Progenitor cell of endocrine pancreas (in vitro differentiated cells): ENCODE measurements around the gene PRDX1. TPM values are rescaled to one million over a fixed set of nuclear protein-coding genes. Genes with fewer than 3 reads are reported as not detected.
A peak's percentile ranks its signal among the peaks of the same experiment; 100 is the strongest.

Experiments used
- DNase-seq: peaks from one replicate; pipeline ENCODE4 v3.0.0; 2021; ENCODE audit warnings: low spot score; ENCODE audit not compliant: unreplicated experiment
- H3K27ac Mint-ChIP-seq: 2 replicates; pipeline ENCODE4 v1.8.0; 2021; ENCODE audit warnings: mild to moderate bottlenecking, moderate library complexity, mixed read lengths
- H3K27me3 Mint-ChIP-seq: 2 replicates; pipeline ENCODE4 v1.8.0; 2021; ENCODE audit warnings: mixed read lengths
- H3K36me3 Mint-ChIP-seq: 2 replicates; pipeline ENCODE4 v1.8.0; 2022; ENCODE audit warnings: mixed read lengths; ENCODE audit not compliant: insufficient read depth
- H3K4me1 Mint-ChIP-seq: 2 replicates; pipeline ENCODE4 v1.8.0; 2021; ENCODE audit warnings: low read depth, mixed read lengths
- H3K4me3 Mint-ChIP-seq: 2 replicates; pipeline ENCODE4 v1.8.0; 2021; ENCODE audit warnings: low read depth, mild to moderate bottlenecking, moderate library complexity, mixed read lengths
- H3K9me3 Mint-ChIP-seq: 2 replicates; pipeline ENCODE4 v1.8.0; 2021; ENCODE audit warnings: low read depth, mixed read lengths
- CTCF ChIP-seq: fragments of 200-600 bp; sonication (generic); IDR thresholded peaks from one replicate; pipeline ENCODE4 v1.5.0; 2021; ENCODE audit warnings: antibody characterized with exemption, mild to moderate bottlenecking; ENCODE audit not compliant: unreplicated experiment
- total RNA-seq: library from RNA; stranded (reverse); gene quantifications from 2 replicates; pipeline ENCODE4 v1.2.1, GENCODE V29; 2021

Gene PRDX1
- total RNA-seq, 1 donor from 2014 or later = 308 TPM

GRCh38 chr1:45545019-45545493 is 23.4 kb upstream of the PRDX1 start:
- H3K36me3 Mint-ChIP-seq = no peaks in the 10 kb centered on the region
- peaks cover 9% of the 10 kb centered on the region for H3K27me3 Mint-ChIP-seq
- peaks cover 8% of the 10 kb centered on the region for H3K4me1 Mint-ChIP-seq
- H3K9me3 Mint-ChIP-seq = no peaks in the 10 kb centered on the region
- H3K4me3 Mint-ChIP-seq = no peak overlapping the region
- H3K27ac Mint-ChIP-seq = peak overlapping the region; percentile 84
- DNase-seq = no peak
- TF ChIP-seq CTCF = no peak

GRCh38 chr1:45544530-45544929 is 22.8 kb upstream of the PRDX1 start:
- Mint-ChIP-seq H3K27me3 (peaks cover 9% of the 10 kb centered on the region), H3K9me3 (no peaks in the 10 kb centered on the region), H3K36me3 (no peaks in the 10 kb centered on the region), H3K27ac (no peak overlapping the region), H3K4me3 (no peak overlapping the region), H3K4me1 (peaks cover 8% of the 10 kb centered on the region)
- TF ChIP-seq CTCF = no peak
- no peak for DNase-seq

GRCh38 chr1:45543581-45544417 is 22.1 kb upstream of the PRDX1 start:
- DNase-seq = no peak
- Mint-ChIP-seq H3K27ac (no peak overlapping the region), H3K4me1 (peaks cover 8% of the 10 kb centered on the region), H3K9me3 (no peaks in the 10 kb centered on the region), H3K4me3 (no peak overlapping the region), H3K27me3 (peaks cover 9% of the 10 kb centered on the region), H3K36me3 (no peaks in the 10 kb centered on the region)
- TF ChIP-seq CTCF = no peak

- no peaks in the 10 kb centered on the region for H3K9me3 Mint-ChIP-seq
- no peak for TF ChIP-seq CTCF
- no peak for DNase-seq
- no peak overlapping the region for H3K27ac Mint-ChIP-seq
- H3K36me3 Mint-ChIP-seq = no peaks in the 10 kb centered on the region
- H3K27me3 Mint-ChIP-seq = peaks cover 9% of the 10 kb centered on the region
- peaks cover 8% of the 10 kb centered on the region for H3K4me1 Mint-ChIP-seq
- H3K4me3 Mint-ChIP-seq = no peak overlapping the region
Measured at GRCh38 chr1:45542591-45542990, 20.9 kb upstream of the PRDX1 start.

- H3K4me3 Mint-ChIP-seq = no peak overlapping the region
- peaks cover 9% of the 10 kb centered on the region for H3K27me3 Mint-ChIP-seq
- DNase-seq = no peak
- no peak for TF ChIP-seq CTCF
- peaks cover 13% of the 10 kb centered on the region for H3K4me1 Mint-ChIP-seq
- no peaks in the 10 kb centered on the region for H3K9me3 Mint-ChIP-seq
- H3K36me3 Mint-ChIP-seq = no peaks in the 10 kb centered on the region
- H3K27ac Mint-ChIP-seq = no peak overlapping the region
Measured at GRCh38 chr1:45541193-45541592, 19.5 kb upstream of the PRDX1 start.
